Activated CD4-positive, alpha-beta T cell treated with anti-CD3 and anti-CD28 coated beads for 24 hours (primary cell): ENCODE results near the gene COL5A1.

Experiments
- DNase-seq, 2 donors: peaks; one replicate each; pipeline ENCODE4 v3.0.0-alpha.2; 2020; ENCODE audit warnings: low read depth in 2 of 2

Gene COL5A1

GRCh38 chr9:134834957-134835419 is 193.4 kb downstream of the COL5A1 start:
- no peak for DNase-seq

DNA sequence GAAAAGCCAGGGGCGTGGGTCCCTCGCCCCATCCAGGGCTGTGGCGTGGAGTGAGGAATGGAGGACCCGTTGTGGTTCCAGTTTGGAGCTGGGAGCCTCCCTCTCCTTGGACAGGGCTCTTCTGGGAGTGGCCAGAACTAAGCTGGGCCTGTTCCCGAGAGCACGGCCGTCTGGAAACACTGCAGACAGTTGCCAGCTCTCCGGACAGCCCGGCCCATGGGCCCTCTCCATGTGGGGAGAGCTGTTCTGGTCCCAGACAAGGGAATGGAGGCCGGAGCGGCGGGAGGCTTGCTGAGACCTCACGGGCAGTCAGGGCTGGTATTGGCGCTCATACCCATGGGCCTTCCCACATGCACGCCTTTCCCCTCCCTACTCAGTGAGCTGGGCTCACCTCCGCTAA is 193.8 kb downstream of the COL5A1 start:
- no peak for DNase-seq

- DNase-seq = no peak
Measured at GRCh38 chr9:134835987-134836386, 194.4 kb downstream of the COL5A1 start.

DNA sequence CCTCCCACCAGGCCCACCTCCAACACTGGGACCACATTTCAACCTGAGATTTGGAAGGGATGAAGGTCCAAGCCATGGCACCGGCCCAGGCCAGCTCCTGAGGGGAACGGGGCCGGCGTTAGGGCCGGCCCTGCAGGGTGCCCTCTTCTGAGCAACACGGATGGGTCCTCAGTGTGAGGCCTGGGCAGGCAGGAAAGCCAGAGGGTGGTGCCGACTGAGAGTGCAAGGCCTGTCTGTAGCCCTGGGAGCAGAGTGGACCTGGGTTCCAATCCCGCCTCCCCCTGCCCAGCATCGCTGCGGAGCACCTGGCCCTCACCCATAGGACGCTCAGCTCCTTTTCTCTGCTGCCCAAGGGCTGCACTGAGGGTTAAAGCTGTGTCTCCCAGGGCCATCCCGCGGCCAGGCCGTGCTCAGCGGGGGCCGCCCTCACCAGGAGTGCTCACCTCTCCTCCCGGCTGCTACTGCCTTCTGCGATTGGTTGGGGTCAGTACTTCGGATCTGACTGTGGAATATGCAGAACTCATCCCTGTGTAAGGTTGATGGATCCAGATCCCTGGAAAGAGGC is 194.9 kb downstream of the COL5A1 start:
- DNase-seq = no peak

DNA sequence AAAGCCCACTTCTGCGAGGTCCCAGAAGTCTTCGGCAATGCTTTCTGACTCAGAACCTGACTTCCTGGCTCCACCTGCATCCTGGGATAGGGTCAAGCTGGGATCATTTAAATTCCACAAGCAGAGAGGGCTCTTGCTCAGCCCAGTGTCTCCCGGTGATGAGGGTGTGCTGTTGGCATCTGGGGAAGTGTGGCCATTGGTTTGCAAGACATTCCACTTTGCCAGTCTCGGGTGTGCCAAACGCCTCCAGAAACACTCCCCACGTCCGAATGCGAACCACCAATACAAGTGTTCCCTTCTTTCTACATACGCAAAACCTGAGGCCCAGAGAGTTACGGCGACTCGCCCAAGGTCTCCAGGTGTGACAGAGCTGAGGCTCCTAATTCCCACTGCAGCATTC is 195.9 kb downstream of the COL5A1 start:
- DNase-seq = no peak

- DNase-seq = no peak
Measured at GRCh38 chr9:134838651-134839454, 197.2 kb downstream of the COL5A1 start.

DNA sequence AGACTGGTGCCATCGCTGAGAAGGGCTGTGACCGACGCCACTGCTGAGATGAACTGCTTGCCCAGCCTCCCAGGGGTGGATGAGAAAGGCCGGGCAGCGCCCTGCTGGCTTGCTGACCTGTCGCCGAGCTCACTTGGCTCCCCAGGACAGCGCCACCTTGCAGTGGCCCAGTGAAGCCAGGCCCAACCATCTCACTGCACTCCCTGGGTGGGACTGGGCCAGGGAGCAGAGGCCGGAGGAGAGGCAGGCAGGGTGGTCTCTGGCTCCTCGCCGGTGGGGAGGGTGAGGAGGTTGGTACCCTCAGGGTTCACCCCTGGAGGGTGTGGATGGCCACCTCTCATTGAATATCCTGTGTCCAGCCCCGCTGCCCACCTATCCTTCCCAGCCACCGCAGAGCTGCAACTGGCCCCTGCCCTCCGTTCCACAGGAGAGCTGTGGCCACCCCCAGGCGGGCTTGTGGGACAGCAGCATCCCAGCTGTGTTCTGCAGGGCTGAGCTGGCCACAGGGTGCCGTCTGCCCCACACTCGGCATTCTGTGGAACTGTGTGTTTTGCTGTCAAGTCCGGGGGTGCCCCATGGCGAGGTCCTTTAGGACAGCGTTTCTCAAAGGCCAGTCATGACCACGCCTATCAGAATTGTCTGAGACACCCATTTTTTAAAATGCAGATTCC is 198.0 kb downstream of the COL5A1 start:
- DNase-seq = no peak

DNA sequence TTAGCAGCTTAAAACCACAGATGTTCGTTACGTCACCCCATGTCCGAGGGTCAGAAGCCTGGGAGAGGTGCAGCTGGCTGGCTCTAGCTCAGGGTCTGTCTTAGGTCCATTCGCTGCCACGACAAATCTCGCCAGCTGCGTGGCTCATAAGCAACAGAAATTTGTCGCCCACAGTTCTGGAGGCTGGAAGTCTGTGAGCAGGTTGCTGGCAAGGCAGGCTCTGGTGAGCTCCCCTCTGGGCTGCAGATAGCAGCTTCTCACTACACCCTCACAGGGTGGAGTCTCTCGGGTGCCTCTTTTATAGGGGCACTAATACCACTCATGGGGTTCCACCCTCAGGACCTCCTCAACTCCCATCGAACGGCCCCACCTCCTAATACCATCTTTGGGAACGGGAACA is 198.9 kb downstream of the COL5A1 start:
- no peak for DNase-seq

DNA sequence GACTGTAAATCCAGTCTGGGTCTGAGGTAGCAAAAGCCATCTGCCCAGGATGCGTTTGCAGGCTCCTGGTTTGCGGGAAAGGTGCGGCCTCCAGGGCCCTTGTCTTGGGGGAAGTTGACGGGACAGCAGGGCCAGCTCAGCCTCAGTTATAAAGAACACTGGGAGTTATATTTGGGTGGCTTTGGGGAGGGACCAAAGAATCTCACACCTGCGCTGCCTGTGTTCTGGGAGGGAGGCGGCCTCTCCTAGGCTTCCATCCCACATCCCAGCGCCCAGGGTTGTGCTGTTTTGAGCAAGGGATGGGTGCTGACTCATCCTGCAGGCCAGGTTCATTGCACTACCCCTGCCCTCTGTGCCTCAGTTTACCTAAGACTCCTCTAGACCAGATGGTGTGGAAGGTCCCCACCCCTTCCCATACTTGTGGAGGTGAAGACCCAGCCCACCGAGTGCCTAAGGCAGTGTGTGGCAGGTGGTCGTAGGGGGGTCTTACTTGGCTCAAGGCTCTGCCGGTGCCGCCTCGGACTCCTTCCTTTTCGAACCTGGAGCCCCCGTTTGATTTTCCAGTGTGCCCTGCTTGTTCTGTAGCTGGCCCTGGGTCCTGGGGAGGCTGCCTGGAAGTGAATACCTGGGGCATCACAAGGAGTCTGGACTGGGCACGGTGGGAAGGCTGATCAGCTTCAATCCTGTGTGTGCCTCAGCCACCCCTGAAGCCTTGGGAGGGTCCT is 199.7 kb downstream of the COL5A1 start:
- DNase-seq = no peak

- no peak for DNase-seq
Measured at GRCh38 chr9:134842321-134842720, 200.7 kb downstream of the COL5A1 start.

GRCh38 chr9:134843740-134844139 is 202.1 kb downstream of the COL5A1 start:
- no peak for DNase-seq

- no peak for DNase-seq
Measured at GRCh38 chr9:134844821-134845220, 203.2 kb downstream of the COL5A1 start.

- no peak for DNase-seq
Measured at GRCh38 chr9:134846187-134846586, 204.6 kb downstream of the COL5A1 start.

- DNase-seq = no peak
Measured at GRCh38 chr9:134846699-134847098, 205.1 kb downstream of the COL5A1 start.

GRCh38 chr9:134847138-134847537 is 205.5 kb downstream of the COL5A1 start:
- DNase-seq = no peak

GRCh38 chr9:134847752-134848432 is 206.3 kb downstream of the COL5A1 start:
- DNase-seq = no peak

GRCh38 chr9:134848504-134848903 is 206.9 kb downstream of the COL5A1 start:
- DNase-seq = no peak

- DNase-seq = no peak
Measured at GRCh38 chr9:134850611-134851010, 209.0 kb downstream of the COL5A1 start.

DNA sequence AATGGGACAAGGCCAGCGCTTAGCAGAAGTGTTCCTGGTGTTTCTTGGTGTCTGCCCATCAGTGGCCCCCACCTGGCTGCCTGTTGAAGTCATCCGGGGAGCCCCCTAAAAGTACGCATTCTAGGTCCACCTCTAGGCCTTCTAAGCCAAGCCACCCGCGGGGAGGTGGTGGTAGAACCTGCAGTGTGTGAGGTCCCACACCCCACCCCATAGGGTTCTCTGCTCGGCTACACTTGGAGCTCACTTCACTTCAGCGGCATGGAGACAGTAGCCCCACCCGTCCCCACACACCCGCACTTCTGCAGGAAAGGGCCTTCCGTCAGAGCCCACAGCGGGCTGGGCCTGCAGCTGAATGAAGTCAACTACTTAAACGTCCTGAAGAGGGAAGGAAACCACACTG is 209.4 kb downstream of the COL5A1 start:
- no peak for DNase-seq

DNA sequence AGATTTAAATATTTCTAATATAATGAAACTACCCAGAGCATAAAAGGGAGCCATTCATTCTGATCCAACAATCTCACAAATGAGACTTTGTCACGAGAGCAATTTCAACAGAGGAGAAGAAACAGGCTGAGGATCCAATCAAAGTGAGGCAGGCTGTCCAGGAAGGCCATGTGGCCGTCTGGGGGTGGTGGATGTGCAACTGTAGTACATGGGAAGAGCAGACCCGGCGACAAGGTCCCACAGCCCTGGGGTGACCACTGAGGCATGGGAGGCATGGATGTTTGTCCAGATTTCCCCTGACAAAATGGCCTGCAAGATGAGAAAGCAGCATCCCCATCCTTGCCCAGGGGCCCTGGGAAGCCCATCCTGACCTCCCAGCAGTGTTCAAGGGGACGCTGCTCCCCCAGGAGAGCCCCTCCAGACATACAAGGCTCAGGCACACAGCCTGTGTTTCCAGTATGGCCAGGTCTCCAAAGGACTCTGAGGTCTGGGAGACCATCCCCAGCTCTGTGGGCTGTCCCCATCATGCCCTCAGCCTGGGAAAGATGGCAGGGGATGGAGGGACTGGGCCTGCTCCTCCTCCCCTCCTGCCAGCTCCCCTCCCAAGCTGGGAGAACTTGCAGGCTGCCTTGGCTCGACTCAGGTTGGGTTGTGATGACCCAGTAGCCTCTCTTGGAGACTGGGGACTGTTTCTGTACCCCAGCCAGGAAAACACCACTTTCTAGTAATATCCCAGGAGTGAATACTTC is 211.5 kb downstream of the COL5A1 start:
- DNase-seq = no peak

DNA sequence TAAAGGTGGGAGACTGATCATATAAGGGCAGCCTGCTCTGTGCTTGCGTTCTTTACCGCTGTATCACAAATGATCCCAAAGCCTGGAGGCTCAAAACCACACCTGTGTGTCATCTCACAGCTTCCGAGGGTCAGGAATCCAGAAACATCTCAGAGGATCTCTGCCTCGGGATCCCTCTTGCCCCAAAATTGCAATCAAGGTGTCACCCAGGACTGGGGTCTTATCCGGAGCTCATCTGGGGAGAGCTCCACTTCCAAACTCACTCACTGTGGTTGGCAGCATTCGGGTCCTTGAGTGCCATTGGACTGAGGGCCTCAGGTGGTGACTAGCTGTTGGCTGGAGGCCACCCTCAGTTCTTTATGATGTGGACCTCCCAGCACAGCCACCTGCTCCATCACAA is 212.3 kb downstream of the COL5A1 start:
- no peak for DNase-seq
